Colonic mucosa (tissue), 4 donors: ENCODE data around the gene MAGEA2B. TPM values are rescaled to one million over a fixed set of nuclear protein-coding genes. Genes with fewer than 3 reads are reported as not detected.
"Not testable (repeated sequence)": the region's sequence is repeated elsewhere in the genome, so short reads cannot be mapped to it uniquely, and the experiment has no call there.

Experiments used
- DNase-seq: peaks from one replicate; pipeline ENCODE4 v3.0.0-alpha.2; 2020
- H3K27ac ChIP-seq: fragments of 200-600 bp; one replicate; pipeline ENCODE4 v1.8.0; 2021
- H3K27me3 ChIP-seq: fragments of 200-600 bp; one replicate; pipeline ENCODE4 v1.8.0; 2021
- H3K36me3 ChIP-seq: fragments of 200-600 bp; one replicate; pipeline ENCODE4 v1.8.0; 2021
- H3K4me1 ChIP-seq: fragments of 200-600 bp; one replicate; pipeline ENCODE4 v1.8.0; 2021; ENCODE audit warnings: mild to moderate bottlenecking
- H3K4me3 ChIP-seq: fragments of 200-600 bp; one replicate; pipeline ENCODE4 v1.8.0; 2021
- H3K9ac ChIP-seq, 2 donors: one replicate each; pipeline ENCODE4 v1.7.0; 2013; ENCODE audit warnings: control low read depth in 2 of 2, low read depth in 2 of 2, low read length in 2 of 2
- H3K9me3 ChIP-seq: fragments of 200-600 bp; one replicate; pipeline ENCODE4 v1.8.0; 2021
- intact Hi-C: fragments of 100-400 bp; cut with DNase I; formaldehyde crosslinking; loops from one replicate; pipeline ENCODE4 v1.14.1; 2022
- total RNA-seq, 2 donors: library from RNA; stranded (reverse); fragmentation: NEBNext Ultra II Directional in 1 of 2; extraction: Animal tissue kit (Norgen Biotek cat#: 25700) in 1 of 2; gene quantifications; one replicate each; pipeline ENCODE4 v1.2.1, GENCODE V29; 2021
- TF ChIP-seq, protein P1 (sequence below): fragments of 200-600 bp; IDR thresholded peaks from one replicate; pipeline ENCODE4 v1.8.0; 2022; ENCODE audit warnings: antibody characterized with exemption, mild to moderate bottlenecking
- donor health status: healthy.
- donor health status: DM: no; HTN: no; CAD: no.
- donor health status: DM: no; HTN: no; CAD: no.

MAGEA2B gene, protein sequence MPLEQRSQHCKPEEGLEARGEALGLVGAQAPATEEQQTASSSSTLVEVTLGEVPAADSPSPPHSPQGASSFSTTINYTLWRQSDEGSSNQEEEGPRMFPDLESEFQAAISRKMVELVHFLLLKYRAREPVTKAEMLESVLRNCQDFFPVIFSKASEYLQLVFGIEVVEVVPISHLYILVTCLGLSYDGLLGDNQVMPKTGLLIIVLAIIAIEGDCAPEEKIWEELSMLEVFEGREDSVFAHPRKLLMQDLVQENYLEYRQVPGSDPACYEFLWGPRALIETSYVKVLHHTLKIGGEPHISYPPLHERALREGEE
- total RNA-seq: under 1 TPM in 1 of 2 donors, not detected in 1; 0.62 TPM

DNA sequence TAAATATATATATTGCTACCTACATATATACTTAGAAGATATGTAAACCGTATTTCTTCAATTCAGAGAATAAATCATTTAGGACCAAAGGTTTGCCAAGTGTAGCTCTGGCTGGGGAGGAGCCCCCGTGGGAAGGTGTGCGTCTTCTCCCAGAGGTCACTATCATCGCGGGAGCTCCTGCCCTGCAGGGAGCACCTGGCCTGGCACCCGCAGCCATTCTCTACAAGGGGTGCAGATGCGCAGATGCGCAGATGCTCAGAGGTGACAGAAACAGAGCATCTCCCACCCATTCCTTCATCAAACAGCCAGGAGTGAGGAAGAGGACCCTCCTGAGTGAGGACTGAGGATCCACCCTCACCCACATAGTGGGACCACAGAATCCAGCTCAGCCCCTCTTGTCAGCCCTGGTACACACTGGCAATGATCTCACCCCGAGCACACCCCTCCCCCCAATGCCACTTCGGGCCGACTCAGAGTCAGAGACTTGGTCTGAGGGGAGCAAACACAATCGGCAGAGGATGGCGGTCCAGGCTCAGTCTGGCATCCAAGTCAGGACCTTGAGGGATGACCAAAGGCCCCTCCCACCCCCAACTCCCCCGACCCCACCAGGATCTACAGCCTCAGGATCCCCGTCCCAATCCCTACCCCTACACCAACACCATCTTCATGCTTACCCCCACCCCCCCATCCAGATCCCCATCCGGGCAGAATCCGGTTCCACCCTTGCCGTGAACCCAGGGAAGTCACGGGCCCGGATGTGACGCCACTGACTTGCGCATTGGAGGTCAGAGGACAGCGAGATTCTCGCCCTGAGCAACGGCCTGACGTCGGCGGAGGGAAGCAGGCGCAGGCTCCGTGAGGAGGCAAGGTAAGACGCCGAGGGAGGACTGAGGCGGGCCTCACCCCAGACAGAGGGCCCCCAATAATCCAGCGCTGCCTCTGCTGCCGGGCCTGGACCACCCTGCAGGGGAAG is at the start of gene MAGEA2B:
TSS of gene MAGEA2B (plus strand) at position 814 of the 973 bp plus-strand sequence. CDS start 2,479 bp downstream, outside the sequence.
- H3K4me1 ChIP-seq, DNase-seq, H3K27me3 ChIP-seq, H3K36me3 ChIP-seq, H3K4me3 ChIP-seq, H3K9me3 ChIP-seq, H3K9ac ChIP-seq, intact Hi-C loops, H3K27ac ChIP-seq: not testable (repeated sequence)

DNA sequence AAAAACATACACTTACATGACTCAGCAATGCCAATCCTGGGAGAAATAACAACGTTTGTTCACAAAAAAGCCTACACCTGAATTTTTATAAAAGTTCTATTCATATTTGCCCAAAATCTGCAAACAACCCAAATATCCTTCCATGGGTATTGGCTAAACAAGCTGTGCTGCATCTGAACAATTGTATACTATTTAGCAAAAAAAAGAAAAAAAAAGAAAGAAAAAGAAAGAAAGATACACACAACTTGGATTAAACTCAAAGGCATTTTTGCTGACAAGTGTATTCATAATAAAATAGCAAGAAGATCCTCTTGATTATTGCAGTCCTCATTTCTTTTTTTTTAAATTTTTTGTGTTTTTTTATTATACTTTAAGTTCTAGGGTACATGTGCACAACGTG is 40.3 kb upstream of the MAGEA2B start:
- TF ChIP-seq, protein P1, sequence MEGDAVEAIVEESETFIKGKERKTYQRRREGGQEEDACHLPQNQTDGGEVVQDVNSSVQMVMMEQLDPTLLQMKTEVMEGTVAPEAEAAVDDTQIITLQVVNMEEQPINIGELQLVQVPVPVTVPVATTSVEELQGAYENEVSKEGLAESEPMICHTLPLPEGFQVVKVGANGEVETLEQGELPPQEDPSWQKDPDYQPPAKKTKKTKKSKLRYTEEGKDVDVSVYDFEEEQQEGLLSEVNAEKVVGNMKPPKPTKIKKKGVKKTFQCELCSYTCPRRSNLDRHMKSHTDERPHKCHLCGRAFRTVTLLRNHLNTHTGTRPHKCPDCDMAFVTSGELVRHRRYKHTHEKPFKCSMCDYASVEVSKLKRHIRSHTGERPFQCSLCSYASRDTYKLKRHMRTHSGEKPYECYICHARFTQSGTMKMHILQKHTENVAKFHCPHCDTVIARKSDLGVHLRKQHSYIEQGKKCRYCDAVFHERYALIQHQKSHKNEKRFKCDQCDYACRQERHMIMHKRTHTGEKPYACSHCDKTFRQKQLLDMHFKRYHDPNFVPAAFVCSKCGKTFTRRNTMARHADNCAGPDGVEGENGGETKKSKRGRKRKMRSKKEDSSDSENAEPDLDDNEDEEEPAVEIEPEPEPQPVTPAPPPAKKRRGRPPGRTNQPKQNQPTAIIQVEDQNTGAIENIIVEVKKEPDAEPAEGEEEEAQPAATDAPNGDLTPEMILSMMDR: no peak
- Histone ChIP-seq H3K9me3 (no peaks in the 10 kb centered on the region), H3K27me3 (no peaks in the 10 kb centered on the region), H3K4me1 (no peaks in the 10 kb centered on the region), H3K27ac (no peak overlapping the region), H3K4me3 (no peak overlapping the region), H3K36me3 (no peaks in the 10 kb centered on the region), H3K9ac (no peak overlapping the region)
- intact Hi-C loops: no loop called here
- DNase-seq: no peak

DNA sequence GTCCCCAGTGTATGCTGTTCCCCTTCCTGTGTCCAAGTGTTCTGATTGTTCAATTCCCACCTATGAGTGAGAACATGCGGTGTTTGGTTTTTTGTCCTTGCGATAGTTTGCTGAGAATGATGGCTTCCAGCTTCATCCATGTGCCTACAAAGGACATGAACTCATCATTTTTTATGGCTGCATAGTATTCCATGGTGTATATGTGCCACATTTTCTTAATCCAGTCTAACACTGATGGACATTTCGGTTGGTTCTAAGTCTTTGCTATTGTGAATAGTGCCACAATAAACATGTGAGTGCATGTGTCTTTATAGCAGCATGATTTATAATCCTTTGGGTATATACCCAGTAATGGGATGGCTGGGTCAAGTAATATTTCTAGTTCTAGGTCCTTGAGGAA is 39.8 kb upstream of the MAGEA2B start:
- H3K4me3 ChIP-seq, H3K9ac ChIP-seq, H3K4me1 ChIP-seq, DNase-seq, H3K27ac ChIP-seq, H3K36me3 ChIP-seq, H3K27me3 ChIP-seq, intact Hi-C loops, H3K9me3 ChIP-seq: not testable (repeated sequence)

GRCh38 chrX:152681012-152681411 is 33.4 kb upstream of the MAGEA2B start:
- H3K9ac ChIP-seq, H3K4me1 ChIP-seq, H3K27me3 ChIP-seq, H3K4me3 ChIP-seq, H3K9me3 ChIP-seq, intact Hi-C loops, H3K27ac ChIP-seq, DNase-seq, H3K36me3 ChIP-seq: not testable (repeated sequence)

- H3K4me3 ChIP-seq, H3K36me3 ChIP-seq, H3K9ac ChIP-seq, H3K27me3 ChIP-seq, H3K9me3 ChIP-seq, H3K27ac ChIP-seq, DNase-seq, intact Hi-C loops, H3K4me1 ChIP-seq: not testable (repeated sequence)
These were observed 16.2 kb upstream of the MAGEA2B start, which contains the start of gene MAGEA3 for GRCh38 chrX:152697952-152698931. MAGEA3 (plus strand) TSS chrX:152698794; CDS start chrX:152700833, 2,039 bp downstream.

- H3K27ac ChIP-seq, H3K4me1 ChIP-seq, H3K27me3 ChIP-seq, intact Hi-C loops, H3K36me3 ChIP-seq, H3K9ac ChIP-seq, H3K4me3 ChIP-seq, H3K9me3 ChIP-seq: not testable (repeated sequence)
- DNase-seq: peak; percentile 10
These were observed 14.0 kb upstream of the MAGEA2B start for GRCh38 chrX:152700390-152700789.

- H3K27ac ChIP-seq, intact Hi-C loops, H3K9me3 ChIP-seq, DNase-seq, H3K4me3 ChIP-seq, H3K9ac ChIP-seq, H3K36me3 ChIP-seq, H3K4me1 ChIP-seq, H3K27me3 ChIP-seq: not testable (repeated sequence)
These were observed 7.9 kb upstream of the MAGEA2B start for GRCh38 chrX:152706500-152706899.

GRCh38 chrX:152709173-152709572 is 5.3 kb upstream of the MAGEA2B start, which contains the start of gene CSAG2:
CSAG2 (minus strand) TSS chrX:152709273; CDS start chrX:152709112, 161 bp downstream.
- intact Hi-C loops, H3K4me3 ChIP-seq, H3K9ac ChIP-seq, H3K27me3 ChIP-seq, H3K27ac ChIP-seq, H3K4me1 ChIP-seq, DNase-seq, H3K9me3 ChIP-seq, H3K36me3 ChIP-seq: not testable (repeated sequence)

- H3K27me3 ChIP-seq, H3K4me1 ChIP-seq, H3K36me3 ChIP-seq, H3K4me3 ChIP-seq, DNase-seq, H3K27ac ChIP-seq, intact Hi-C loops, H3K9me3 ChIP-seq, H3K9ac ChIP-seq: not testable (repeated sequence)
These were observed 1.2 kb upstream of the MAGEA2B start for GRCh38 chrX:152713195-152713594.
